CD4-positive, alpha-beta T cell treated with Interleukin-6 at 100 ng/mL for 8 hours (primary cell): ENCODE measurements around the gene KANK3.
A peak's percentile ranks its signal among the peaks of the same experiment; 100 is the strongest.
"Not testable (repeated sequence)": the region's sequence is repeated elsewhere in the genome, so short reads cannot be mapped to it uniquely, and the experiment has no call there.

Experiments
- DNase-seq: peaks from one replicate; pipeline ENCODE4 v3.0.0-alpha.2; 2020; ENCODE audit warnings: mixed read lengths, low spot score

The KANK3 gene

GRCh38 chr19:8370176-8371010, 27.3 kb upstream of the KANK3 start:
- no peak for DNase-seq

GRCh38 chr19:8367327-8368001, 24.4 kb upstream of the KANK3 start:
- no peak for DNase-seq

GRCh38 chr19:8366961-8367326, 23.9 kb upstream of the KANK3 start:
- DNase-seq, result no peak

GRCh38 chr19:8366121-8366581, 23.1 kb upstream of the KANK3 start:
- no peak for DNase-seq

- DNase-seq, result peak; percentile 35
These were observed 21.0 kb upstream of the KANK3 start, which contains the start of gene ANGPTL4 for GRCh38 chr19:8363803-8364771. Gene ANGPTL4 (plus strand): TSS chr19:8364155. CDS start chr19:8364322, 167 bp downstream.

- no peak for DNase-seq
These were observed 19.1 kb upstream of the KANK3 start for GRCh38 chr19:8361921-8362793.

GRCh38 chr19:8360196-8360595, 17.1 kb upstream of the KANK3 start:
- DNase-seq, result no peak

GRCh38 chr19:8358948-8359347, 15.9 kb upstream of the KANK3 start:
- DNase-seq, result no peak

- no peak for DNase-seq
These were observed 14.0 kb upstream of the KANK3 start for GRCh38 chr19:8357007-8357521.

- no peak for DNase-seq
These were observed 12.8 kb upstream of the KANK3 start for GRCh38 chr19:8355631-8356402.

- DNase-seq, result not testable (repeated sequence)
These were observed 9.8 kb upstream of the KANK3 start for GRCh38 chr19:8352845-8353244.

- no peak for DNase-seq
These were observed 9.2 kb upstream of the KANK3 start for GRCh38 chr19:8352134-8352827.

- not testable (repeated sequence) for DNase-seq
These were observed 6.7 kb upstream of the KANK3 start for GRCh38 chr19:8349629-8350372.

- DNase-seq, result no peak
These were observed 402 bp upstream of the KANK3 start for GRCh38 chr19:8343483-8343844.

- no peak for DNase-seq
These were observed 762 bp downstream of the KANK3 start for GRCh38 chr19:8342316-8342683.

GRCh38 chr19:8341504-8341903, 1.6 kb downstream of the KANK3 start:
- not testable (repeated sequence) for DNase-seq

GRCh38 chr19:8340341-8341096, 2.5 kb downstream of the KANK3 start:
- no peak for DNase-seq

GRCh38 chr19:8338835-8339234, 4.2 kb downstream of the KANK3 start:
- no peak for DNase-seq
